GM19099 (cell line): Measurements from ENCODE around the gene DNASE2B.

Source experiments
- POLR2A ChIP-seq: IDR thresholded peaks from 3 replicates; pipeline ENCODE4 v1.6.1; 2011; ENCODE audit warnings: low read depth; ENCODE audit not compliant: insufficient read length; ENCODE audit errors: extremely low read depth

Gene DNASE2B

GRCh38 chr1:84386716-84387479, 11.4 kb upstream of the DNASE2B start:
- no peak for TF ChIP-seq POLR2A

GRCh38 chr1:84387480-84388163, 10.7 kb upstream of the DNASE2B start:
- TF ChIP-seq POLR2A: no peak

GRCh38 chr1:84390226-84390625, 8.1 kb upstream of the DNASE2B start:
- TF ChIP-seq POLR2A: no peak

GRCh38 chr1:84401156-84401555, 2.9 kb downstream of the DNASE2B start:
- no peak for TF ChIP-seq POLR2A

GRCh38 chr1:84402060-84402459, 3.8 kb downstream of the DNASE2B start:
- TF ChIP-seq POLR2A: no peak

- TF ChIP-seq POLR2A: no peak
Measured at GRCh38 chr1:84402501-84402900, 4.2 kb downstream of the DNASE2B start.

GRCh38 chr1:84403347-84403746, 5.1 kb downstream of the DNASE2B start:
- no peak for TF ChIP-seq POLR2A

- no peak for TF ChIP-seq POLR2A
Measured at GRCh38 chr1:84406346-84406861, 8.1 kb downstream of the DNASE2B start.

GRCh38 chr1:84407524-84407923, 9.2 kb downstream of the DNASE2B start:
- TF ChIP-seq POLR2A: no peak

- no peak for TF ChIP-seq POLR2A
Measured at GRCh38 chr1:84407958-84408422, 9.7 kb downstream of the DNASE2B start.

- TF ChIP-seq POLR2A: no peak
Measured at GRCh38 chr1:84409888-84410287, 11.6 kb downstream of the DNASE2B start.

GRCh38 chr1:84410328-84411095, 12.2 kb downstream of the DNASE2B start:
- TF ChIP-seq POLR2A: no peak

GRCh38 chr1:84412316-84412942, 14.1 kb downstream of the DNASE2B start:
- no peak for TF ChIP-seq POLR2A

- TF ChIP-seq POLR2A: no peak
Measured at GRCh38 chr1:84415396-84415795, 17.1 kb downstream of the DNASE2B start.

GRCh38 chr1:84422909-84423308, 24.6 kb downstream of the DNASE2B start:
- TF ChIP-seq POLR2A: no peak

- no peak for TF ChIP-seq POLR2A
Measured at GRCh38 chr1:84424513-84425149, 26.3 kb downstream of the DNASE2B start.
